HepG2 (cell line): Measurements from ENCODE around the gene CMTM8. TPM values are rescaled to one million over a fixed set of nuclear protein-coding genes. Genes with fewer than 3 reads are reported as not detected.
A peak's percentile ranks its signal among the peaks of the same experiment; 100 is the strongest.

Experiments used
- BCL3 ChIP-seq: sonication (generic); formaldehyde crosslinking; IDR thresholded peaks from 2 replicates; pipeline ENCODE4 v1.5.1; 2020; ENCODE audit warnings: mild to moderate bottlenecking, missing genetic modification reagents, moderate library complexity
- CBX5 ChIP-seq: sonication (generic); formaldehyde crosslinking; IDR thresholded peaks from 2 replicates; pipeline ENCODE4 v1.4.0; 2020; ENCODE audit warnings: missing genetic modification reagents, borderline replicate concordance
- CEBPG ChIP-seq: IDR thresholded peaks from 2 replicates; pipeline ENCODE4 v1.6.1; 2016
- GZF1 ChIP-seq: sonication (generic); formaldehyde crosslinking; IDR thresholded peaks from 2 replicates; pipeline ENCODE4 v1.5.1; 2020; ENCODE audit warnings: mild to moderate bottlenecking, missing genetic modification reagents
- HNF1A ChIP-seq, 2 experiments: sonication (generic) in 1 of 2; formaldehyde crosslinking in 1 of 2; IDR thresholded peaks; 2 replicates each; pipeline versions ENCODE4 v1.4.0 to v1.6.1; 2016 to 2020; ENCODE audit warnings: borderline replicate concordance in 1 of 2, low read depth in 1 of 2, mild to moderate bottlenecking in 1 of 2, missing genetic modification reagents in 1 of 2
- MAX ChIP-seq: IDR thresholded peaks from 2 replicates; pipeline ENCODE4 v1.6.1; 2012; ENCODE audit warnings: inconsistent platforms
- MEF2D ChIP-seq: sonication (generic); formaldehyde crosslinking; IDR thresholded peaks from 2 replicates; pipeline ENCODE4 v1.5.1; 2020; ENCODE audit warnings: mild to moderate bottlenecking, missing genetic modification reagents
- RBFOX2 ChIP-seq: fragments of 200-400 bp; formaldehyde crosslinking; IDR thresholded peaks from 2 replicates; pipeline ENCODE4 v1.6.1; 2017; ENCODE audit warnings: low read depth, mild to moderate bottlenecking, low read length
- TEAD2 ChIP-seq: sonication (generic); formaldehyde crosslinking; IDR thresholded peaks from 2 replicates; pipeline ENCODE4 v1.9.0; 2021; ENCODE audit warnings: missing genetic modification reagents
- ZBTB10 ChIP-seq: sonication (generic); formaldehyde crosslinking; IDR thresholded peaks from 2 replicates; pipeline ENCODE4 v1.4.0; 2020; ENCODE audit warnings: missing genetic modification reagents, borderline replicate concordance
- ZBTB26 ChIP-seq: IDR thresholded peaks from 2 replicates; pipeline ENCODE4 v1.6.1; 2016; ENCODE audit warnings: missing compliant biosample characterization, missing genetic modification reagents, borderline replicate concordance
- ZKSCAN8 ChIP-seq: IDR thresholded peaks from 2 replicates; pipeline ENCODE4 v1.6.1; 2016; ENCODE audit warnings: borderline replicate concordance, missing genetic modification reagents, missing compliant biosample characterization
- ZNF331 ChIP-seq: sonication (generic); formaldehyde crosslinking; IDR thresholded peaks from 2 replicates; pipeline ENCODE4 v1.4.0; 2020; ENCODE audit warnings: missing genetic modification reagents
- ZNF431 ChIP-seq: sonication (generic); formaldehyde crosslinking; IDR thresholded peaks from 2 replicates; pipeline ENCODE4 v1.9.0; 2022; ENCODE audit warnings: missing genetic modification reagents, low read depth, mild to moderate bottlenecking, borderline replicate concordance
- ZNF549 ChIP-seq: sonication (generic); formaldehyde crosslinking; IDR thresholded peaks from 2 replicates; pipeline ENCODE4 v1.5.0; 2020; ENCODE audit warnings: missing genetic modification reagents
- ZNF552 ChIP-seq: sonication (generic); formaldehyde crosslinking; IDR thresholded peaks from 2 replicates; pipeline ENCODE4 v1.9.0; 2022; ENCODE audit warnings: missing genetic modification reagents, mild to moderate bottlenecking, borderline replicate concordance
- ZNF557 ChIP-seq: sonication (generic); formaldehyde crosslinking; IDR thresholded peaks from 2 replicates; pipeline ENCODE4 v1.4.0; 2020; ENCODE audit warnings: missing genetic modification reagents
- ZNF558 ChIP-seq: sonication (generic); formaldehyde crosslinking; IDR thresholded peaks from 2 replicates; pipeline ENCODE4 v1.9.0; 2022; ENCODE audit warnings: mild to moderate bottlenecking, missing genetic modification reagents, borderline replicate concordance
- ZNF577 ChIP-seq: sonication (generic); formaldehyde crosslinking; IDR thresholded peaks from 2 replicates; pipeline ENCODE4 v1.4.0; 2020; ENCODE audit warnings: mild to moderate bottlenecking, low read depth, missing genetic modification reagents, borderline replicate concordance
- polyA plus RNA-seq, 8 experiments: library from polyadenylated mRNA; depleted of rRNA in 3 of 8; stranded (reverse) in 7 of 8; unstranded in 1 of 8; fragments of >200 nt; fragmentation: Illumina TruSeq in 4 of 8; extraction: Trizol in 4 of 8; gene quantifications; 2 replicates each; pipeline versions ENCODE4 v1.2.1 to v1.2.3, GENCODE V29; 2011 to 2016; ENCODE audit warnings: low read depth in 4 of 8, missing spikeins in 1 of 8, mixed read lengths in 1 of 8; ENCODE audit not compliant: insufficient read depth in 1 of 8
- total RNA-seq, 5 experiments: library from RNA; depleted of rRNA; stranded (reverse); fragments of >200 nt; fragmentation: Illumina TruSeq; extraction: Trizol; gene quantifications; 2 replicates each; pipeline ENCODE4 v1.2.3, GENCODE V29; 2016; ENCODE audit warnings: low read depth in 1 of 5

The CMTM8 gene
- total and polyA plus RNA-seq, 2 of the 13 experiments (the other 11 are each of a cell fraction or from before 2014, with no cell fraction given): 8.9 to 15.8 TPM

GRCh38 chr3:32238453-32239306 lies at the start of gene CMTM8 (continued):
- TF ChIP-seq HNF1A (IDR thresholded peaks at IDR 0.05; ENCODE audit: low read depth): no peak
- TF ChIP-seq HNF1A (CRISPR knock-in tag; IDR thresholded peaks at IDR 0.05; ENCODE audit: borderline replicate concordance): no peak
- TF ChIP-seq ZKSCAN8 (CRISPR knock-in tag): no peak
- TF ChIP-seq ZNF577 (CRISPR knock-in tag): no peak
- TF ChIP-seq ZNF331 (CRISPR knock-in tag): 0 out of 2 replicates have a peak, but pooled peaks have one; percentile 1
- TF ChIP-seq TEAD2: no peak
- TF ChIP-seq ZNF557 (CRISPR knock-in tag): no peak
- TF ChIP-seq CEBPG (CRISPR knock-in tag): no peak
- no peak for TF ChIP-seq MEF2D
- peak; percentile 23; the same call in 1 of the 2 replicates for TF ChIP-seq ZNF431 (CRISPR knock-in tag)
- TF ChIP-seq ZNF558 (CRISPR knock-in tag): no peak
- TF ChIP-seq MAX: peak; percentile 51
- peak; percentile 70; the same call in 1 of the 2 replicates for TF ChIP-seq GZF1
- no peak for TF ChIP-seq CBX5 (CRISPR knock-in tag)
- TF ChIP-seq BCL3 (CRISPR knock-in tag): 0 out of 2 replicates have a peak, but pooled peaks have one; percentile 2
- no peak for TF ChIP-seq ZBTB26 (CRISPR knock-in tag)
- no peak for TF ChIP-seq ZNF549
- no peak for TF ChIP-seq ZBTB10 (CRISPR knock-in tag)
- TF ChIP-seq ZNF552 (CRISPR knock-in tag): no peak
- TF ChIP-seq RBFOX2: peak; percentile 88
